ENCODE measurements around the gene XPNPEP1.

The XPNPEP1 gene

GRCh38 chr10:109961174-109962001 lies 38.1 kb upstream of the XPNPEP1 start:
- Histone ChIP-seq H3K9ac (ENCODE audit: low read depth, low read length) (no peak overlapping the region), H3K9me3 (replicated peaks; ENCODE audit: low read length) (no peaks in the 10 kb centered on the region)

GRCh38 chr10:109960682-109961081 lies 37.4 kb upstream of the XPNPEP1 start:
- no peaks in the 10 kb centered on the region for H3K27me3 ChIP-seq (ENCODE audit: control insufficient read depth, insufficient read depth, low read length)
- H3K9me3 ChIP-seq (replicated peaks; ENCODE audit: low read length): no peaks in the 10 kb centered on the region
- no peaks in the 10 kb centered on the region for H3K36me3 ChIP-seq (ENCODE audit: insufficient read depth, low read length)
- no peak overlapping the region for H3K9ac ChIP-seq (ENCODE audit: low read depth, low read length)
- no peak overlapping the region for H3K4me3 ChIP-seq (ENCODE audit: low read length)
- peaks cover 17% of the 10 kb centered on the region for H3K4me1 ChIP-seq (ENCODE audit: control insufficient read depth, insufficient read depth, low read length)
- no peak overlapping the region for H3K4me2 ChIP-seq (ENCODE audit: low read length)

More at GRCh38 chr10:109961174-109962001, 38.1 kb upstream of the XPNPEP1 start:
- H3K27me3 ChIP-seq (ENCODE audit: control insufficient read depth, insufficient read depth, low read length): no peaks in the 10 kb centered on the region
- no peak overlapping the region for H3K4me3 ChIP-seq (ENCODE audit: low read length)
- H3K4me1 ChIP-seq (ENCODE audit: control insufficient read depth, insufficient read depth, low read length): peaks cover 24% of the 10 kb centered on the region
- no peaks in the 10 kb centered on the region for H3K36me3 ChIP-seq (ENCODE audit: insufficient read depth, low read length)
- no peak overlapping the region for H3K4me2 ChIP-seq (ENCODE audit: low read length)

- no peaks in the 10 kb centered on the region for H3K9me3 ChIP-seq (replicated peaks; ENCODE audit: low read length)
- H3K27me3 ChIP-seq (ENCODE audit: control insufficient read depth, insufficient read depth, low read length): no peaks in the 10 kb centered on the region
- no peaks in the 10 kb centered on the region for H3K36me3 ChIP-seq (ENCODE audit: insufficient read depth, low read length)
- H3K9ac ChIP-seq (ENCODE audit: low read depth, low read length): no peak overlapping the region
- H3K4me3 ChIP-seq (ENCODE audit: low read length): no peak overlapping the region
- H3K4me2 ChIP-seq (ENCODE audit: low read length): no peak overlapping the region
- peaks cover 11% of the 10 kb centered on the region for H3K4me1 ChIP-seq (ENCODE audit: control insufficient read depth, insufficient read depth, low read length)
Observed at GRCh38 chr10:109959259-109960145, 36.2 kb upstream of the XPNPEP1 start.

- no peaks in the 10 kb centered on the region for H3K36me3 ChIP-seq (ENCODE audit: insufficient read depth, low read length)
- no peak overlapping the region for H3K4me3 ChIP-seq (ENCODE audit: low read length)
- no peak overlapping the region for H3K9ac ChIP-seq (ENCODE audit: low read depth, low read length)
- H3K4me2 ChIP-seq (ENCODE audit: low read length): no peak overlapping the region
- peaks cover 11% of the 10 kb centered on the region for H3K4me1 ChIP-seq (ENCODE audit: control insufficient read depth, insufficient read depth, low read length)
- no peaks in the 10 kb centered on the region for H3K9me3 ChIP-seq (replicated peaks; ENCODE audit: low read length)
- no peaks in the 10 kb centered on the region for H3K27me3 ChIP-seq (ENCODE audit: control insufficient read depth, insufficient read depth, low read length)
Observed at GRCh38 chr10:109958059-109958458, 34.7 kb upstream of the XPNPEP1 start.

- Histone ChIP-seq H3K9me3 (replicated peaks; ENCODE audit: low read length) (no peaks in the 10 kb centered on the region), H3K9ac (ENCODE audit: low read depth, low read length) (no peak overlapping the region), H3K27me3 (ENCODE audit: control insufficient read depth, insufficient read depth, low read length) (no peaks in the 10 kb centered on the region), H3K4me2 (ENCODE audit: low read length) (no peak overlapping the region), H3K4me3 (ENCODE audit: low read length) (no peak overlapping the region), H3K36me3 (ENCODE audit: insufficient read depth, low read length) (no peaks in the 10 kb centered on the region), H3K4me1 (ENCODE audit: control insufficient read depth, insufficient read depth, low read length) (peaks cover 5% of the 10 kb centered on the region)
Observed at GRCh38 chr10:109957092-109957797, 33.9 kb upstream of the XPNPEP1 start.

- Histone ChIP-seq H3K4me2 (ENCODE audit: low read length) (no peak overlapping the region), H3K9me3 (replicated peaks; ENCODE audit: low read length) (no peaks in the 10 kb centered on the region), H3K4me3 (ENCODE audit: low read length) (no peak overlapping the region)
Observed at GRCh38 chr10:109956454-109957091, 33.3 kb upstream of the XPNPEP1 start.

GRCh38 chr10:109953766-109954165 lies 30.5 kb upstream of the XPNPEP1 start:
- Histone ChIP-seq H3K9ac (ENCODE audit: low read depth, low read length) (no peak overlapping the region), H3K9me3 (replicated peaks; ENCODE audit: low read length) (no peaks in the 10 kb centered on the region), H3K27me3 (ENCODE audit: control insufficient read depth, insufficient read depth, low read length) (no peaks in the 10 kb centered on the region), H3K4me2 (ENCODE audit: low read length) (no peak overlapping the region), H3K36me3 (ENCODE audit: insufficient read depth, low read length) (no peaks in the 10 kb centered on the region), H3K4me1 (ENCODE audit: control insufficient read depth, insufficient read depth, low read length) (no peaks in the 10 kb centered on the region), H3K4me3 (ENCODE audit: low read length) (no peak overlapping the region)

More at GRCh38 chr10:109956454-109957091, 33.3 kb upstream of the XPNPEP1 start:
- Histone ChIP-seq H3K9ac (ENCODE audit: low read depth, low read length) (no peak overlapping the region), H3K36me3 (ENCODE audit: insufficient read depth, low read length) (no peaks in the 10 kb centered on the region), H3K4me1 (ENCODE audit: control insufficient read depth, insufficient read depth, low read length) (no peaks in the 10 kb centered on the region), H3K27me3 (ENCODE audit: control insufficient read depth, insufficient read depth, low read length) (no peaks in the 10 kb centered on the region)

- Histone ChIP-seq H3K4me1 (ENCODE audit: control insufficient read depth, insufficient read depth, low read length) (no peaks in the 10 kb centered on the region), H3K9me3 (replicated peaks; ENCODE audit: low read length) (no peaks in the 10 kb centered on the region), H3K9ac (ENCODE audit: low read depth, low read length) (no peak overlapping the region), H3K4me2 (ENCODE audit: low read length) (no peak overlapping the region), H3K4me3 (ENCODE audit: low read length) (no peak overlapping the region), H3K36me3 (ENCODE audit: insufficient read depth, low read length) (no peaks in the 10 kb centered on the region), H3K27me3 (ENCODE audit: control insufficient read depth, insufficient read depth, low read length) (no peaks in the 10 kb centered on the region)
Observed at GRCh38 chr10:109952526-109952925, 29.2 kb upstream of the XPNPEP1 start.

- Histone ChIP-seq H3K4me1 (ENCODE audit: control insufficient read depth, insufficient read depth, low read length) (no peaks in the 10 kb centered on the region), H3K9ac (ENCODE audit: low read depth, low read length) (no peak overlapping the region), H3K4me3 (ENCODE audit: low read length) (no peak overlapping the region), H3K9me3 (replicated peaks; ENCODE audit: low read length) (no peaks in the 10 kb centered on the region), H3K36me3 (ENCODE audit: insufficient read depth, low read length) (no peaks in the 10 kb centered on the region), H3K27me3 (ENCODE audit: control insufficient read depth, insufficient read depth, low read length) (no peaks in the 10 kb centered on the region), H3K4me2 (ENCODE audit: low read length) (no peak overlapping the region)
Observed at GRCh38 chr10:109947111-109947920, 24.0 kb upstream of the XPNPEP1 start.

GRCh38 chr10:109946680-109947079 lies 23.4 kb upstream of the XPNPEP1 start:
- no peaks in the 10 kb centered on the region for H3K36me3 ChIP-seq (ENCODE audit: insufficient read depth, low read length)
- H3K9ac ChIP-seq (ENCODE audit: low read depth, low read length): no peak overlapping the region
- H3K9me3 ChIP-seq (replicated peaks; ENCODE audit: low read length): no peaks in the 10 kb centered on the region
- H3K27me3 ChIP-seq (ENCODE audit: control insufficient read depth, insufficient read depth, low read length): no peaks in the 10 kb centered on the region
- no peak overlapping the region for H3K4me2 ChIP-seq (ENCODE audit: low read length)
- no peaks in the 10 kb centered on the region for H3K4me1 ChIP-seq (ENCODE audit: control insufficient read depth, insufficient read depth, low read length)
- H3K4me3 ChIP-seq (ENCODE audit: low read length): no peak overlapping the region

All from skeletal muscle satellite cell (primary cell).